Thymus (tissue), 11 donors: Measurements from ENCODE around the gene CERS2. TPM values are rescaled to one million over a fixed set of nuclear protein-coding genes. Genes with fewer than 3 reads are reported as not detected.

Source experiments
- DNase-seq, 9 donors: peaks; one replicate each; pipeline ENCODE4 v3.0.0-alpha.2; 2013; ENCODE audit warnings: low spot score in 9 of 9, low read depth in 6 of 9, missing footprints in 1 of 9
- H3K27ac ChIP-seq, 2 donors: one replicate each; pipeline ENCODE4 v1.5.1; 2013; ENCODE audit warnings: control low read depth in 1 of 2, low read depth in 1 of 2, low read length in 1 of 2, mild to moderate bottlenecking in 1 of 2, moderate library complexity in 1 of 2
- H3K27me3 ChIP-seq, 2 donors: one replicate each; pipeline ENCODE4 v1.5.1; 2013; ENCODE audit warnings: low read length in 1 of 2; ENCODE audit not compliant: control insufficient read depth in 2 of 2, insufficient read depth in 1 of 2
- H3K36me3 ChIP-seq, 2 donors: one replicate each; pipeline ENCODE4 v1.5.1; 2013; ENCODE audit warnings: low read length in 1 of 2, mild to moderate bottlenecking in 1 of 2, moderate library complexity in 1 of 2; ENCODE audit not compliant: control insufficient read depth in 2 of 2, insufficient read depth in 2 of 2
- H3K4me1 ChIP-seq, 2 donors: one replicate each; pipeline ENCODE4 v1.5.1; 2013; ENCODE audit warnings: low read length in 2 of 2; ENCODE audit not compliant: control insufficient read depth in 2 of 2, insufficient read depth in 2 of 2
- H3K4me3 ChIP-seq, 2 donors: one replicate each; pipeline ENCODE4 v1.5.1; 2013; ENCODE audit warnings: low read length in 2 of 2, control low read depth in 1 of 2, mild to moderate bottlenecking in 1 of 2
- H3K9me3 ChIP-seq, 2 donors: one replicate each; pipeline ENCODE4 v1.5.1; 2013; ENCODE audit warnings: low read length in 1 of 2, mild to moderate bottlenecking in 1 of 2; ENCODE audit not compliant: control insufficient read depth in 2 of 2, insufficient read depth in 1 of 2
- WGBS: extraction: QIAGEN DNeasy Blood & Tissue Kit; methylation state at CpG from one replicate; pipeline ENCODE4 v1.1.7; 2013; 5-methylcytosine and 5-hydroxymethylcytosine counted together
- polyA plus RNA-seq: library from polyadenylated mRNA; stranded (reverse); fragments of 200-250 nt; gene quantifications from one replicate; pipeline ENCODE4 v1.2.3, GENCODE V29; 2013
- total RNA-seq: library from RNA; stranded (reverse); fragments of 120-200 nt; gene quantifications from one replicate; pipeline ENCODE4 v1.2.4, GENCODE V29; 2013
- donor health status: healthy.

The CERS2 gene
- total and polyA plus RNA-seq, 2 donors: 55.6 to 76.3 TPM

DNA sequence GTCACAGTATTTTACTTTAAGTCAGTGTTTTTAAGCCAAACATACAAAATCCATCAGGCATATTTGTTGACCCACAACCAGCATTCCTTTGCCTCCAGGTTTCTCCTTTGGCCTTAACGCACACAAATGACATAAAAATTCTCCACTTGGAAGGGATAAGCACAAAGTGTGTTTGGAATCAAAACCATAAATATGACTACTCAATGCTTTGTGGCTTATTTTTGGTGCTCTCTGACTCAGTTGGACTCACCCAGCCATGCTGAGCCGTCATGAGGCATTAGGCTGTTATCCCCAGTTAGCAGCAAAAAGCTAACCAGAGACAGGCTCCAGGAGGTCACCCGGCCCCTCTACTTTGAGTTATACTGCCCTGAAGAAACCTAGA is 34.6 kb upstream of the CERS2 start:
- H3K4me1 ChIP-seq: peaks cover 37 to 48% of the 10 kb centered on the region in 2 donors
- WGBS: 90% methylated on average over 3 of the region's 3 CpGs
- no peaks in the 10 kb centered on the region for H3K9me3 ChIP-seq
- no peak overlapping the region for H3K27ac ChIP-seq
- DNase-seq: no peak
- H3K36me3 ChIP-seq: peaks cover 3 to 6% of the 10 kb centered on the region in 2 donors
- no peaks in the 10 kb centered on the region for H3K27me3 ChIP-seq
- H3K4me3 ChIP-seq: peak overlapping the region; percentile 81 to 93

- Histone ChIP-seq H3K4me1 (peaks cover 37 to 54% of the 10 kb centered on the region in 2 donors), H3K36me3 (peaks cover 3 to 6% of the 10 kb centered on the region in 2 donors), H3K27ac (peak within 1 kb of the TSS; percentile 84), H3K9me3 (no peaks in the 10 kb centered on the region), H3K4me3 (peak within 1 kb of the TSS; percentile 81 to 93), H3K27me3 (no peaks in the 10 kb centered on the region)
- peak; percentile 86 to 97 (median 90) for DNase-seq
- WGBS: under 1% methylated on average over 69 of the region's 69 CpGs
Measured at GRCh38 chr1:151008244-151009205, 33.9 kb upstream of the CERS2 start, which contains the start of gene PRUNE1. PRUNE1 (plus strand) TSS chr1:151008449; CDS start chr1:151008633, 184 bp downstream.

DNA sequence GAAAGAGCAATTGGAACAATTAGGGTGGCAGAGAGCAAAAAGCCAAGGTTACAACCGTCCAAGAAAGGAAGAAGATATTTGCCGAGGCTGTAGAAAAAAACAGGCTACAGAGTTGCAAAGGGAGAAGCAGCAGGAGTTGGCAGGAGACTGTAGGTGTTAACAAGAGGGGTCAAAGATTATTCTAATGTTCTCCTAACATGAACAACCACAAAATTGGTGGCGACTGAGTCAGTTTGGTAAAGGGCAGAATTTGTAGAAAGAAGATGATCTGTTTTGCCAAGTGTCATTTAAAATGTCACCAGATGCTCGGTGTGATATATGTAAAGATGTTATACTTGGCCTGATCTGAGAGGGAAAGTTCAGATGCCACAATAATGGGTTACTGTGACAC is 33.2 kb upstream of the CERS2 start:
- H3K27me3 ChIP-seq: no peaks in the 10 kb centered on the region
- H3K4me3 ChIP-seq: peak overlapping the region; percentile 81 to 93
- DNase-seq: no peak
- peaks cover 44 to 61% of the 10 kb centered on the region in 2 donors for H3K4me1 ChIP-seq
- WGBS: 44% methylated on average over 4 of the region's 4 CpGs
- peaks cover under 1 to 6% of the 10 kb centered on the region in 2 donors for H3K36me3 ChIP-seq
- no peaks in the 10 kb centered on the region for H3K9me3 ChIP-seq
- peak overlapping the region; percentile 84 for H3K27ac ChIP-seq

DNA sequence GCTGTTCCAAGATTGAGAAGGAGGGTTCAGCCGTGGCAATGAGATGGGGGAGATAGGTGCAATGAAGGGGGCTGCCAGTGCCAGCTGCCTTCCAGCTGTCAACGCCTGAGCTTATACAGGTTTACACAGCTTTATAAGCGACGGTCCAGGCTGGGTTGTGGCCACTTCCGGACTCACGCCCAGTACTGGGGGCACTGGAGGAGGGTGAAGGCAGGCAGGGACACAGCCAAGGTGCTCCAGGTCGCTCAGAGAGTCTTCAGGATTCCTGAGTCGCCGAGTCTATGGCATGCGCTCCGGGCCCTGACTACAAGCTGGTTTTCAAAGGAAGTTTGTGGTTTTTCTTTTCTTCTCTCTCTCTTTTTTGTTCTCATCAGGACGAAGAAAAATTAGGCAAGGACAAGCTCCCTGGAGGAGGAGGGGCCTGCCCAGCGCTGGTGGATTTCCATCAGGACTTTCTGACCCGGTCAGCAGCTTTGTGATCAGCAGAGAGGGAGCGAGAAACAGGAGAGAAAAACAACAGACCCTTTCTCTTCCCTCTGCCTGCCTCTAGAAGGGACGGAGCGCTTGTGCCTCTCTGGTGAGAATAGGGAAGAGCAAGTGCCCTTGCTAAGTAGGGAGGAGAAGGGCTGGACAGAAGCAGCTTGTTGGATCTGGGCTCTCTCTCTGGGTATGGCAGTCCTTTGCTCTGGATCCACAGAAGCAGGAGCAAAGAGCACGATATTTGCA is 31.9 kb upstream of the CERS2 start, which contains the start of gene MINDY1:
TSS of gene MINDY1 (minus strand) at position 576 of the 726 bp plus-strand sequence. CDS start 4,285 bp downstream, outside the sequence.
- Histone ChIP-seq H3K4me1 (peaks cover 52 to 69% of the 10 kb centered on the region in 2 donors), H3K27me3 (no peaks in the 10 kb centered on the region), H3K4me3 (peak within 1 kb of the TSS; percentile 41 to 47), H3K36me3 (no peaks in the 10 kb centered on the region), H3K9me3 (no peaks in the 10 kb centered on the region), H3K27ac (peak within 1 kb of the TSS; percentile 84)
- peak in 3 of 9 donors; percentile 23 to 63 (median 36) for DNase-seq
- WGBS: 2% methylated on average over 18 of the region's 18 CpGs

DNA sequence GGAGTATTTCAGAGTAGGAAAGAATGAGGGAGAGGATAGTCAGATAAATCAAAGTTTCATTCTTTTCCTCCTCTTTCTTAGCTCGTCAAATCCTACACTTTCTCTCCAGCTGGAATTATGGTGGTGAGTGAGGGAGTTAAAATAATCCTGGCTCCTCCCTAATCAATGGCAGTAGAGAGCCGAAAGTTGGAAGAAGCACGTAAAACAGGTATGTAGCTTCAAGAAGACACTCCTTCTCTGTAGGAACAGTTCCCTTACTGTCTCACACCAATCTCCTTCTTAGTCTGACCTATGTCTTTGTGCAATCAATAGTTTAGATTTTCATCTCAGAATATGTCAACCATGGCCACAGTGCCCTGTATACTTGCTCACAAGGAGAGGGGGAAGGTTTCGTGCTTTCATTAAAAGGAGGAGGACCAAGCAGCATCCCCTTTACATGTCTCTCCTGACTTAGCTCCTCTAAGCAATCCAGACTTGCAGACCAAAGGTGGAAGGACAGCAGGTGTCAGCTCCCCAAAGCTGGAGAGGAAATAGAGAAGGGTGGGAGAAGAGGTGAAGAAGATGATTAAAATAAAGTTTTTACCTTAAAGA is 31.2 kb upstream of the CERS2 start:
- Histone ChIP-seq H3K4me1 (peaks cover 52 to 66% of the 10 kb centered on the region in 2 donors), H3K36me3 (no peaks in the 10 kb centered on the region), H3K27me3 (no peaks in the 10 kb centered on the region), H3K4me3 (peak overlapping the region; percentile 41 to 47), H3K9me3 (no peaks in the 10 kb centered on the region), H3K27ac (peak overlapping the region; percentile 65 to 70)
- WGBS: 49% methylated on average over 4 of the region's 4 CpGs
- DNase-seq: no peak

DNA sequence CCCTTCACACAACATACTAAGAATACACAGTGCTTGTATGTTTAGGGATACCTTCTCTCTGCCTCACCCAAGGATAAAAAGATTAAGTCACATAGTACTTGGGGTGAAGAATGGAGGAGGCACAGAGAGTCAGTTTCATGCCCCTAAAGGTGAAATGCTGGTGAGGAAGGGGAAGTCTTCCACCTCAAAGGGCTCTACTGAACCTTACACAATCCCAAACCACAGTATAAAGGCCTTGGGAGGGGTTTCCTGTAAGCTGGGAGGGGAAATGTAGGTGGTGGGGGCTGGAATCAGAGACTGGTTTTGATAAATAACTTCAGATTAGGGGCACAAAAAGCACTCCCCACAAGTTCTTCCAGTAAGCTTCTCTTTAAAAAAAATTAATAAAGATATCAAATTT is 28.5 kb upstream of the CERS2 start:
- Histone ChIP-seq H3K4me3 (no peak overlapping the region), H3K36me3 (no peaks in the 10 kb centered on the region), H3K9me3 (no peaks in the 10 kb centered on the region), H3K27ac (peak overlapping the region in 1 of 2 donors; percentile 21), H3K4me1 (peaks cover 37 to 60% of the 10 kb centered on the region in 2 donors), H3K27me3 (no peaks in the 10 kb centered on the region)
- DNase-seq: peak in 3 of 9 donors; percentile 35 to 69 (median 42)

DNA sequence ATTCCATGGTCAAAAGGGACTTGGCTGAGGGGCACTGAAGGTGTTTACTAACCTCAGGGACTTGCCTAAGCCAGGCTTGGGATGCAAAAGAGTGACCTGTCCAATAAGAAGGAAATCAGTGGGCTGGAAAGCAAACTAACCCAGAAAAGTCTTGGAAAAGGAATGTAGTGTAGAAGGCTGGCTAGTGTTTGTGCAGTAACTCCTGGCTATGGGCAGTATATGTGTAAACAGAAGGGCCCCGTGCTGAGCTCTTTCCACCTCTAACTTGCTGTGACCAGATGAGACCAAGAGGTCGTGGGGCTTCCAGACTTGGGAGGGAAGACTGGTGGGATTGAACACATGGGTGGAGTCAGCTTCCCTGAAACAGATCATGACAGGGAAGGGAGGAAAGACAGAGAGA is 28.0 kb upstream of the CERS2 start:
- no peaks in the 10 kb centered on the region for H3K27me3 ChIP-seq
- no peaks in the 10 kb centered on the region for H3K9me3 ChIP-seq
- peaks cover 0 to 1% of the 10 kb centered on the region in 2 donors for H3K36me3 ChIP-seq
- DNase-seq: no peak
- peaks cover 33 to 55% of the 10 kb centered on the region in 2 donors for H3K4me1 ChIP-seq
- WGBS: 83% methylated on average over 2 of the region's 2 CpGs
- no peak overlapping the region for H3K27ac ChIP-seq
- no peak overlapping the region for H3K4me3 ChIP-seq

DNA sequence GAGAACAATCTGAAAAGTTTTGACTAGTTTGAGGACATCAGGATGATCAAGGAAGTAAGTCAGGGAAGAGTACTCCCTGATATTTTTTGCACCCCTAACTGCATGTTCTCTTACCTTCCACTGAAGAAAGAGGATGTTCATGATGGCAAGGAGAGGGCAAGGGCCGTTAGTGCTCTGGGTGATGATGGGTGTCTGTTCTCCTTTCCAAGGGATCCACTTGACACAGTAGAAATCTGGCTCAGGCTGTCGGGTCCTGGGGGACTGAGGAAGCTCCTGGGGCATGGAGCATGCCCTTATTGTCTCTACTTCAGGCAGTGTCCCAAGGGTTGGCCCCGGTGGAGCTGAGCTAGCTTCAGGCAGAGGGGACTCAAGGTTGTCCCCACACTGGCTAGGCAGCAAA is 27.4 kb upstream of the CERS2 start:
- DNase-seq: no peak
- no peak overlapping the region for H3K27ac ChIP-seq
- peaks cover 0 to 4% of the 10 kb centered on the region in 2 donors for H3K36me3 ChIP-seq
- H3K4me1 ChIP-seq: peaks cover 30 to 49% of the 10 kb centered on the region in 2 donors
- no peaks in the 10 kb centered on the region for H3K9me3 ChIP-seq
- no peak overlapping the region for H3K4me3 ChIP-seq
- WGBS: 99% methylated on average over 3 of the region's 3 CpGs
- no peaks in the 10 kb centered on the region for H3K27me3 ChIP-seq
